Embryonic facial prominence (tissue), 1 donor: ENCODE data around the gene RASGRP4.
A peak's percentile ranks its signal among the peaks of the same experiment; 100 is the strongest.
"Not testable (repeated sequence)": the region's sequence is repeated elsewhere in the genome, so short reads cannot be mapped to it uniquely, and the experiment has no call there.

Experiments
- DNase-seq: peaks from one replicate; pipeline ENCODE4 v3.0.0-alpha.2; 2016; ENCODE audit errors: extremely low spot score

Gene RASGRP4

DNA sequence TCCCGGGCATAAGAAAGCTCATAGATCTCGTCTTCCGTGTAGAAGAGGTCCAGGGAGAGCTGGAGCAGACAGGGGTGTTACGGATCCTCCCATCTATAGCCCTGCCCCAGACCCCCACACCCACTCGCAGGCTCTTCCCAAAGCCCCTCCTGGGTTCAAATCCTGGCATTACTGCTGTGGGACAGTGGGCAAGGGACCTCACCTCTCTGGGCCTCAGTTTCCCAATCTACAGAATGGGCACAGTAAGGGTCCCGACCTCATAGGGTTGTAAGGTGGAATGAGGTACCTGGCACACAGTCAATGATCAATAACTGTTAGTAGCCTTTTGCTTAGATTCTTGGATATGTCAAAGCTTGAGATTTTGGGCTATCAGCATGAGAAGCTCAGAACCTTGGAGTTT lies 12.6 kb downstream of the RASGRP4 start:
- no peak for DNase-seq

DNA sequence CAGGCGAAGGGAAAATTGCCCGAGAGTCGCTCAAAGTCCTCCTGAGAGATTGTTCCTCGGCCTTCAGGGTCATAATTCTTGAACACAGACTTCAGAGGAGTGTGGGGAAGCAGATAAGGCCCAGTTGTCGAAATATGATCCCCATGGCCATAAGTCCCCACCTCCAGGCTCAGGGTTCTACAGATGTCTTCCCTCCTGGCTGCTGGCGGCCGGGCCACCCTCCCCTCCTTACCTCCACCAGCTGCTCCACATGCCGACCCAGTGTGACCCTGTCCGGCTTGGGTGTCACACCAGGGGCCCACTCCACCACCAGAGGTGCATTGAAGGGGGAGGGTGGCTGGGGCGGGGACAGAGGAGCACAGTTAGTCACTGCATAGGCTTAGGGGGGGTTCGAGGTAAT lies 13.1 kb downstream of the RASGRP4 start:
- DNase-seq: no peak

DNA sequence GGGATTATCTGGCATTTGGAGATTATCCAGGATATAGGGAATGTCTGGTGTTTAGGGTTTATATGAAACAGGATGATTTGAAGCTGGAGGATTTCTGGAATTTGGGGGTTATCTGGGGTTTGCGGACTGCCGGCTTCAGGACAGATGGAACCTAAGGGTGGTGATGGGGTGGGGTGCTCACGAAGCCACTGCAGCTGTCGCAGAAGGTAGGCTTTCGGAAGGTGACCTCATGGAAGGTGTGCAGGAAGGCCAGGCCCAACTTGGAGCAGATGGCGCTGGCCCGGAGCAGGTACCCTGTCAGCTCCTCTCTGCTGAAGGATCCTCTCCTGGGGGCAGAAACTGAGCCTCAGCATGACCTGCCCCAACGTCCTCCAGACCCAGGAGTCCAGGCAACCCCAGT lies 13.5 kb downstream of the RASGRP4 start:
- no peak for DNase-seq

DNA sequence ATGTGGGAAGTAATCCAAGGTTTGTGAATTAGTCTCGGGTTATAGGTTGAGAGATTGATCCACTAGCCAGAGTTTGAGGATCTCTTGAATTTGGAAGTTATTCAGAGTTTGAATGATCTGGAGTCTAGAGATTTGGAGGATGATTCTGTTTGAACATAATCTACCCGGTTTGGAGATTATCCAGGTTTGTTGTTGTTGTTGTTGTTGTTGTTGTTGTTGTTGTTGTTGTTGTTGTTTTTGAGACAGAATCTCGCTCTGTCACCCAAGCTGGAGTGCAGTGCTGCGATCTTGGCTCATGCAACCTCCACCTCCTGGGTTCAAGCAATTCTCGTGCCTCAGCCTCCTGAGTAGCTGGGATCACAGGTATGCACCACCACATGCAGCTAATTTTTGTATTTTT lies 14.1 kb downstream of the RASGRP4 start:
- DNase-seq: not testable (repeated sequence)

DNA sequence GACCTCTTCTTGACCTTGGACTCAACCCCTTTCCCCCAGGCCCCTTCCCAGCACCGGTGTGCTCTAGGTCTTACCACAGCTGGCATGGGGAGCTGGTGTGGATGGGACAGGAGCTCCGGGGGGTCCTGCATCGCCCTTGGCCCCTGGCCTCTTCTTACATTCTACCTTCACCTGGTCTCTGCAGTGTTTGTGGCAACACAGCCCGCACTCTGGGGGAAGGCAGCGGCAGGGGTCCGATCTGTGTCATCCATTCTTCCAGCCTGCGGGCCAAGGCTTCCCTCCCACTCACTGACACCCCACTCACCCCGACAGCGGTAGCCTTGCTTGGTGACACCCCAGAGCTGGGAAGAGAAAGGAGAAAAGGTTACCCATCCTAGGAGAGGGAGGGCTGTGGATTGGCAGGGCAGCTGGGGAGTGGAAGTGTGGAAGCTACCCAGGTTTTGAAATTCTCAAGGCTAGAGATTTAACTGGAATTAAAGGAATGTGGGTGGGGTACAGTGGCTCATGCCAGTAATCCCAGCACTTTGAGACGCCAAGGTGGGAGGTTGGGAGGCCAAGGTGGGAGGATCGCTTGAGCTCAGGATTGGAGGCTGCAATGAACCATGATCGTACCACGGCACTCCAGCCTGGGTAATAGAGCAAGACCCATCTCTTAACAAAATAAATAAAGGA lies 14.8 kb downstream of the RASGRP4 start:
- no peak for DNase-seq

DNA sequence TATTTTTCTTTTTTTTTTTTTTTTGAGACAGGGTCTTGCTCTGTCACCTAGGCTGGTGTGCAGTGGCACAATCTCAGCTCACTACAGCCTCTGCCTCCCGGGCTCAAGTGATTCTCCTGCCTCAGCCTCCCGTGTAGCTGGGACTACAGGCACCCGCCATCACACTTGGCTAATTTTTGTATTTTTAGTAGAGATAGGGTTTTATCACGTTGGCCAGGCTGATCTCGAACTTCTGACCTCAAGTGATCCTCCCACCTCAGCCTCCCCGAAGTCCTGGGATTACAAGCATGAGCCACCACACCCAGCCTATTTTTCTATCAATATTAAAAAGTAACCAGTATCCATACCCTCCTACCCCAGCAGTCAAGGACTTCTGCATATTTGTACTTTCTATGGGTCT lies 15.6 kb downstream of the RASGRP4 start:
- DNase-seq: not testable (repeated sequence)

DNA sequence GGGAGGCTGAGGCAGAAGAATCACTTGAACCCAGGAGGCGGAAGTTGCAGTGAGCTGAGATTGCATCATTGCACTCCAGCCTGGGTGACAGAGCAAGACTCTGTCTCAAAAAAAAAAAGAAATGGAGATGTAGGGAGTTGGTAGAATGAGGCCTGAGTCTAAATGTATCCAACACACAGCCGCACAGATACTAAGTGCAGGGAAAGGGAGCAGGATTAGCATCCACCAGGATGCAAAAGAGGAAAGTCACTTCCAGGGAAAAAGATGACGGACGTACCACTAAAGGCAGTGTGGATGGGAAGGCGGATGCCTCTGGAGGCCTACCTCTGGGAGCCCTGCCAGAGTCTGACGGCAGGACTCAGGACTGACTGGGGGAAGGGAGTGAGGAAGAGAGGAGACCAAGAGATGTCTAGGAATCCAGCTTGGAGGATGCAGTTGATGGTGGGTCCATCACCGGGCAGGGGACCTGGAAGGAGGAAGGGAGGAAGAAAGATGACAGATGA lies 16.3 kb downstream of the RASGRP4 start:
- DNase-seq: no peak

DNA sequence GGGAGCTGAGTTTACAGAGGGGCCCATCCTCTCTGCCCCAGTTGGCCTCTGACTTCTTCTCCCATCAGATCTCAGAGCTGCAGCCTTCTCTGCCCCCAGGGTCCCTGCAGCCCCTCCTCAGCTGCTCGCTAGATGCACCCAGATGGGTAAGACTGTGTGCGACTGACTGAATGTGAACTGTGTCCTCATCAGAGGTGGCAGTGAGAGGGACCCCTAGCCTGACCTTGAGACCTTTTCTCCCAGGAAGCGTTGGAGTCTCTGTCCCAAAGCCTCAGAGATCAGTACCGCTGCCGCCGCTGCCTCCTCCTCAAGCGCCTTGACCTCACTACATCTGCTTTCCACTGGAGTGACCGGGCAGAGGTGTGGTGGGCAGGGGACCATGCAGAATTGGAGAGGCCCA lies 20.7 kb downstream of the RASGRP4 start:
- DNase-seq: no peak

DNA sequence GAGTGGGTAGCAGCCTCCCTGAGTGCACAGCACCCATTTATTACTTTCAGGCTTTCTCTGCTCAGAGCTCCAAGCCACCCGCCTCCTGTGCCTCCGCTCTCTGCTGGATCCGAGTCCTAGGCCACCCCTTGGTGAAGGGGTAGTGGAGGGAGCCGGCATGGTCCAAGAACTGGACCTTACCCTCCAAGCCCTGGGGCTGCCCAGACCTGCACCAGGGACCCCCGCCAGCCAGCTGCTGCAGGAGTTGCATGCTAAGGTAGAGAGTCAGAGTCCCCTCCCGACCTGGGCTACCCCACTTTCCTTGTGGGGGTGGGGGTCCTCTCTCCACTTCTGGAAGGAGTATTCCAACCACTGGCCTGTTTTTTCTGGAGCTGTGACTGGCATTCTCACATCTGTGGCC lies 21.2 kb downstream of the RASGRP4 start:
- no peak for DNase-seq

DNA sequence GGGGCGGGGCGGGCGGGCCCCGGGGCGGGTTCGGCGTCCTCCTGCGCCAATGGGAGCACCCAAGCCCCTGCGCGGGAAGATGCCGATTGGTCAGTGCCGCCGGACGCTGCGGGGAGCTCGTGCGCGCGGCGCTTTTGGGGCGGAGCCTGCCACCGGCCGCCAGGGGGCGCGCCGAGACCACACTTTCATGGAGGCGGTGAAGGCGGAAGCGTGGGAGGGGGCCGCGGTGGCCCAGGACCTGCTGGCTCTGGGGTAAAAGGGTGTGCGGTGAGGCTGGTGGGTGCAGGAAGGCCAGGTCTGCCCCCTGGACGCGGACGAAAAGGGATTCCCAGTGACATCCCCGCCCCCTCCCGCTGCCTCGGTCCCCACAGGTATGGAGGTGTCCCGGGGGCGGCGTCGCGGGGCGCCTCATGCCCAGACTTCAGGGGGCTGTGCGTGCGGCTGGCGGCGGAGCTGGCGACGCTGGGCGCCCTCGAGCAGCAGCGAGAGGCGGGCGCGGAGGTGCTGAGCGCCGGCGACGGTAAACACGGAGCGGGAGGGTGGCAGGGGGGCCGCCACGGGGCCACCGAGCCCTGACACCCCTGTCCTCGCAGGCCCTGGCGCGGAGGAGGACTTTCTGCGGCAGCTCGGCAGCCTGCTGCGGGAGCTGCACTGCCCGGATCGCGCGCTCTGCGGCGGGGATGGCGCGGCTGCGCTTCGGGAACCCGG lies 22.9 kb downstream of the RASGRP4 start, which contains the start of gene FAM98C:
Gene FAM98C (plus strand): TSS at position 127 of the 708 bp plus-strand sequence. CDS start 61 bp downstream, at position 188.
- DNase-seq: peak; percentile 93

DNA sequence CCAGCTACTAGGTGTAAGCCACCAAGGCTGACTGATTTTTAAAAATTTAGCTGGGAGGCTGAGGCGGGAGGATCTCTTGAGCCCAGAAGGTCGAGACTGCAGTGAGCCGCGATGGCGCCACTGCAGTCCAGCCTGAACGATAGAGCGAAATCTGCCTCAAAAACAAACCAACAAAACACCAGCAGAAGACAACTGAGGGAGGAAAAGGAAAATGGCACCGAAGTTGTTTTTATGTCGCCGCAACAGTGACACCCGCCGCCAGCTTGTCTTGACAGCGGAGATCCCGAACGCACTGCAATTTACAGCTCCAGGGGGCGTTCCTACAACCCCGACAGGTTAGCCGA lies 23.4 kb downstream of the RASGRP4 start:
- no peak for DNase-seq

DNA sequence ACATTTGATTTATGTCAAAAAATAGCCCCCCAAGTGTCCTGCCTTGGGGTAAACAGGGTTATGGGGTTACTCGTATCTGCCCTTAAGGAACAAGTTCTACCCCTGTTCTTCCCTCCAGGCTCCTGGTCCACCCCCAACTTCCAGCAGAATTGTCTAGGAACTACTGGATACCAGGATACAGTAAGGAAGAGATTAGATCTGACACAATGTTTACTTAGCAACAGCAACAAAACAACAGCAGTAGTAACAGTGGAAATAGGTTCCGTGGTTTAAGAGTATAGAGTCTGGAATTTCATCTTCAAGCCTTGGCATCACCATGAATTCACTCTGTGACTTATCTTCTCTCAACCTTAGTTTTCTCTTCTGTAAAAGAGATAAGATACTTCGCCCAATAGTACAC lies 24.9 kb downstream of the RASGRP4 start:
- DNase-seq: no peak

DNA sequence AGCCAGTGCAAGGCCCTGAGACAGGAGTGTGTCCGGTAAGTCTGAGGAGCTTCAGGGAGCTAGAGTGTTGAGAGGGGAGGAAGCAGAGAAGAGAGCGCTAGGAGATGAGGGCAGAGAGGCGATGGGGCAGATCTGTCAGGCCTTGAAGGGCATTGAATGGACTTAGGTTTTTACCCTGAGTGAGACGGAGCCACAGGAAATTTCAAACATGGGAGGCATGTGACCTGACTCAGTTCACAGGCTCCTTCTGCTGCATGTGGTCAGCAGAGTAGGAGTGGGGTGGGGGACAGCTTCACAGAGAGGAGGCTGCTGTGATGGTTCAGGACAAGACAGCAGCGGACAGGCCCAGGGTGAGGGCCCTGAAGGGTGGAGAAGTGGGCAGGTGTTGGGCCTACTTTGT lies 25.7 kb downstream of the RASGRP4 start:
- no peak for DNase-seq

DNA sequence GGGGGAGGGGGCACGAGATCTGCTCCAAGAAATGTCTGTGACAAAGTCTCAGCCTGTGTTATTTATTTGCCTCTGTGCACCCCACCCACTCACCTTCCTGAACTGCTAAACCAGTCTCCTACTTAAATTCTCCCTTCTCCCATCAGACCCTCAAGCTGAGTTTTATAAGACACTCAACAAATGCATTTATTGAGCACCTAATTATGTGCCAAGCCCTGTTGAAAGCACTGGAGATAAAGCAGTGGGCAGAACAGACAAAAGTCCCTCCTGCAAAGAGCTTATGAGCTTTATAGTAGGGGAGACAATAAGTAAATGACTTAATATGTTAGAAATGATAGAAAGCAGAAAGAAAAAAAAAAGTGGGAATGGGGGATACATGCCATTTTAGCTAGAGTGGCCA lies 26.5 kb downstream of the RASGRP4 start:
- DNase-seq: no peak

DNA sequence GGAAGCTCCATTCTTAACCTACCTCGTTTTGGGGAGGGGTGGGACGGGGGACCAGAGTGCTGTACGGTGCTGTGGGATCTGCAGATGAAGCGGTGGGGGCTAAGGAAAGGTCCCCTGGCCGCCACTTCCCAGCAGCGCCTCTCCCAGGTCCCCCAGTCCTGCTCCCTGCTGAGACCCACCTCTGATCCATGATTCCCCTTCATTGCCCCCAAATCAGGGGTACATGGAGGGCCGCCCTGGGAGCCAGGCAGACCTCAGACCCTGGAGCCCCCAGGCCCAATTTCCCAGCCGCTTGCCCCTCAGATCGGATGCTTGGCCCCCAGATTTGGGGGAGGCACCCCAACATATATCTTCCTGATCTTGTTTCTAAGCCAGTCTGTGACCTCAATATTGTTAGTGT lies 26.9 kb downstream of the RASGRP4 start:
- no peak for DNase-seq

DNA sequence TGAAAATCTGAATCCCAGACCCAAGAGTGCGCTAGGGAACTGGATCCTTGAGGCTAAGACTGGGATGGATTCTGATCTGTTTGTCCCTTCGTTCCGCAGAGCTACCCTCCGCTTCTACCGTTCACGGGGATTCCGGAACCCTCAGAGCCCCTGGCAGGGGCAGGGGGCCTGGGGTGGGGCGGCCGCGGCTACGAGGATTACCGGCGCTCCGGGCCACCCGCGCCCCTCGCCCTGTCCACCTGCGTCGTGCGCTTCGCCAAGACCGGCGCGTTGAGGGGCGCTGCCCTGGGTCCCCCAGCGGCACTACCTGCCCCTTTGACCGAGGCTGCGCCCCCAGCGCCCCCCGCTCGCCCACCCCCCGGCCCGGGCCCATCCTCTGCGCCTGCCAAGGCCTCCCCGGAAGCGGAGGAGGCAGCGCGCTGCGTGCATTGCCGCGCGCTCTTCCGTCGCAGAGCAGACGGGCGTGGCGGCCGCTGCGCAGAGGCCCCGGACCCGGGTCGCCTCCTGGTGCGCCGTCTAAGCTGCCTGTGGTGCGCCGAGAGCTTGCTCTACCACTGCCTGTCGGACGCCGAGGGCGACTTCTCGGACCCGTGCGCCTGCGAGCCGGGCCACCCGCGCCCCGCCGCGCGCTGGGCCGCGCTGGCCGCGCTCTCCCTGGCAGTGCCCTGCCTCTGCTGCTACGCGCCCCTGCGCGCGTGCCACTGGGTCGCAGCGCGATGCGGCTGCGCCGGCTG lies 30.5 kb downstream of the RASGRP4 start:
- DNase-seq: no peak

DNA sequence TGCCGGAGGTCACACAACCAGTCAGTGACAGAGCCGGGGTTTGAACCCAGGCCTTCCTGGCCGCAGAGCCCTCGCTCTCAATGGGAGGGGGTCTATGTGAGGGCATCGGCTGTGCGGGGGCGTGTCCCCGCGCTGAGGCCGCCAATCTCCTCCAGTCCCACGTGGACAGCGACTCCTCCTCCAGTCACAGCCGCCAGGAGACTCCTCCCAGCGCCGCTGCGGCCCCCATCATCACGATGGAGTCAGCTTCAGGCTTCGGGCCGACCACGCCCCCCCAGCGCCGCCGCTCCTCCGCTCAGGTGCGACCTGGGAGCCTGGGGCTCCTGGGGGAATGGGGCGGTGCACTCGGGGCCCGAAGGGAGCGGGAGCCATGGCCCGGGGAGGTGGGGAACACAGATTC lies 31.5 kb downstream of the RASGRP4 start:
- no peak for DNase-seq

DNA sequence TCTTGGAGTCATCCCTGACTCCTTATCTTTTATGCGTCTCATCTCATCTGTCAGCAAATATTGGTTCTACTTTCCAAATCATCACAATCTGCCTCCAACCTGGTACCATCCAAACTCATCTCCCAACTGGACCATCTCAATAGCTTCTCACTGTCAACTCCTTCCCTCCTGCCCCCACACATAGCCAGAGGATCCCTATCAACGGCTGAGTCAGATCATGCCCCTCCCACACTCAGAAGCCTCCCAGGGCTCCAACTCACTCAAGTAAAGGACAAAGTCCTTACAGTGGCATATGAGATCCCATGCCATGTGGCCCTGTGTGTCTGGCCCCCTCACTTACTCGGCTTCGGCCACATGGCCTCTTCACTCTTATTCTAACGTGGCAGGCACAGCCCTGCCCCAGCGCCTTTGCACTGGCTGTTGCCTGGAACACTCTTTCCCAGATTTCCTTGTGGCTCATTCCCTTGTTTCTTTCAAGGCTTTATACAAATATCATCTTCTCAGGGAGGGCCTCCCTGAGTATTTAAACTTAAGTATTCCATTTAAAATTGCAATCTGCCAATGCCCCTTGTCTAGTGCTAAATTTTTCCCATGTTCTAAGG lies 33.2 kb downstream of the RASGRP4 start:
- no peak for DNase-seq

DNA sequence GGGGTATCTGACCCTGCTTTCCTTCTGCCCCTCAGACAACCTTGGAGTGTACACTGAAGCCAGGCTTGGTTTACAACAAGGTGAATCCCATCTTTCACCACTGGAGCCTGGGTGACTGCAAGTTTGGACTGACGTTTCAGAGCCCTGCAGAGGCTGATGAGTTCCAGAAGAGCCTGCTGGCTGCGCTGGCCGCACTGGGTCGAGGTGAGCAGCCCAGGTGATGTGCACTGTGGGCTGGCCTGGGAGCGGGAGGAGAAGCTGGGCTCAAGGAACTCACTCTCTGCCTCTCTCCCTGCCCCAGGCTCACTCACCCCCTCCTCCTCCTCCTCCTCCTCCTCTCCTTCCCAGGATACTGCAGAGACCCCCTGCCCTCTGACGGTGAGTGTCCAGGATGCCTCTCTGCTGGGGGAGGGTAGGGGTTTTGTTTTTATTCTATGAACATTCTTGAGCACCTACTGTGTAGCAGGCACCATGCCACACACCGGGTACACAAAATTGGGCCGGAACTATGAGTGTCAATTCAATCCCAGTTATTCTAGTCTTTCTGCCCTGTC lies 34.0 kb downstream of the RASGRP4 start:
- DNase-seq: no peak

DNA sequence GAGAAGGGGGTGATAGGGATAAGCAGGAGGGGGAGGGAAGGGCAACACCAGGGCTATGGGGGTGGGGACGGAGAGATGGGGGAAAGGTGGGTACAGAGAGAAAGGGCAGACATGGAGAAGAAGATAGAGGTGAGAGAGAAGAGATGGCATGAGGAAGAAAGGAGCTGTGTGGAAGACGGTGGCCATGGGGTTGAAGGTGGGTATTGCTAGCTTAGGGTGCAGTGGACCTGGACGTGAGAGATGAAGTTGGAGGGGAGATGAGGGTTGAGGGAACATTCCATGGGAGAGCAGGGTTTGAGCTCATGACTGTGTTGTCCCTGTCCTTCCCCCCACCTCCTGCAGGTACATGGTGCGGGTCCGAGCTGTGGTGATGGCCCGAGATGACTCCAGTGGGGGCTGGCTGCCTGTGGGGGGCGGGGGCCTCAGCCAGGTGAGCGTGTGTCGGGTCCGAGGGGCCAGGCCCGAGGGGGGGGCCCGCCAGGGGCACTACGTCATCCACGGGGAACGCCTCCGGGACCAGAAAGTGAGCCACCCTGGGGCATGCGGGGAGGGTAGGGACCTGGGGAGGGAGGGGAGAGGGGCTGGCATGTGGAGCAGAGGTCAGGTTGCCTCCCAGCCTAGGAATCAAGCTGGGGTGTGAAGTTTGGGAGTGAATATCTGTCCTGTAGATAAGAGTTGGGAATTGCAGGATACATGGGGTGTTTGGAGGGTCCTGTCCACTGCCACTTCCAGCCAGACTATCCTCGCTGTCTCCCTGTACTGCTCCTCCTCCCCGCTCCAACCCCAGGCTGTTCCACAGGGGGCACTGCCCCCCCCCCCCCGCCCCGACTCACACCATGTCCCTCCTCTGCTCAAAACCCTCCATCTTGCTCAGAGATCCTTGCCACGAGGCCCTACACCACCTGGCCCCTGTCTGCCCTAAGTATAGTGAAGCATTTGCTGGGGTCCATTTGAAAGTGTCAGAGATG lies 35.8 kb downstream of the RASGRP4 start:
- DNase-seq: no peak
